ENCODE measurements around the gene RPS18.

The RPS18 gene

DNA sequence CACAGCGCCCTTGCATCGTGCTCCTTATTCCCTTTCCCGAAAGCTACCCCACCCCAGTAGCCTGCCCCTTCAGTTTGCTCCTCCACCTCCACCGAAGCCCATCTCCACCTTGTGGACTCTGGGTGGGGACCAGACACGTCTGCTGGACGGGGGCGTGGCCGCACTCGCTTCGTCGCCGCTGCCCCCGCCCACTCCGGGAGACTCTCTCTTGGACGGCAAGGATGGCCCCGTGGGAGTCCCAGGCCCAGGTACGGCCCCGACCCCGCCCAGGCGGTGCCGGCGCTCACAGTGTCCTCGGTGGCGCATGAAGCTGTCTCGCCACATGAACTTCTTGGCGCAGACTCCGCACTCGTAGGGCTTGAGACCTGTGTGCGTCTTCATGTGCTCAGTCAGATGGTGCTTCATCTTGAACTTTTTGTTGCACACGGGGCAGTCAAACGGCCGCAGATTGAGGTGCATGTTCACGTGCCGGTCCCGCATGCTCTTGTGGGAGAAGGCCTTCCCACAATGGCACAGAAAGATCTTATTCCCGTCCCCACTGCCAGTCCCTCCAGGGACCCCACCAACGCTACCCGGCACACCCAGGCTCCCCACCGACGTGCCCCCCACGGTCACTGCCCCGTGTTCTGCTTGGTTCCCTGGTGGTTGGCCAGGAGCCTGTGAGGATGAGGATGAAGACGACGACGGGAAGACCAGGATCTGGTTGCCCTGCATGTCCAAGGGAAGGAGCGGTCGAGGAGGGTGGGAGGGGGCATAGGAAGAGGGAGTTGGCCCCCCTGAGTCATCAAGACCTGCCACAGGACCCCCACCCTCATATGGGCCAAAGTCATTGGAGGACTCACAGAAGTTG lies 43.3 kb downstream of the RPS18 start:
- DNase-seq (ENCODE audit: low read depth): no peak

DNA sequence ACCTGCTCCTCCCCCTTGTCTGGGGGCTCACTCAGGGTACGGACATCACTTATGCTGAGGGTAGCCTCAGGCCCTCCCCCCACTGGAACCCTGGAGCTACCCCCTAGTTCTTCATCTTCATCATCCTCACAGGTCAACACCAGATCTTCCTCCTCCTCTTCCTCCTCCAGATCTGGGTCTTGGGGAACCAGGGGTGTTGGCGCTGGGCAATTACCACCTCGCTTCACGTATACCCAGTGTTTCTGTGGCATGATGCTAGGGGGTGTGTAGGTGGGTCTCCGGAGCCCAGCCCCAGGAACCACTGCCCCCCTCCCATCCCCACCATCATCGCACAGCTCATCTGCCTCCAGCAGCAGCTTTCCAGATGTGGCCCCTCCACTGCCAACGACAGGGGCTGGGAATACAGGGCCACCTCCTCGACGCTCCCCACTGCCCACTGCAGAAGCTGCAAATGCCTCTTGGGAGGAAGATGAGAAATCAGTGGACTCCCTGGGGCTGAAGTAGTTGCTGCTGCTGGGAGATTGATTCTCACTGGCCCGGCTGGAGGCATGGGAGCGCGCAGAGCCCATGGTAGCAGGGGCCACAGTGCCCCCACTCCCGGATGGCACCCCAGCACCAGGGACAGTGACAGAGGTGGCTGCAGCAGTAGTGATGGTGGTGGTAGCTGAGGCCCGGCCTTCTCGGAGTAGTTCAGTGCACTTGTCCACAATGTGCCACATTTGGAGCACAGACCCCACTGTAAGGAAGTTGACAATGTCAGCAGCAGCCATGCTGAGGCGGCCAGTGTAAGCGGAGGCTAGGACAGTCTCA lies 44.1 kb downstream of the RPS18 start:
- no peak for DNase-seq (ENCODE audit: low read depth)

DNA sequence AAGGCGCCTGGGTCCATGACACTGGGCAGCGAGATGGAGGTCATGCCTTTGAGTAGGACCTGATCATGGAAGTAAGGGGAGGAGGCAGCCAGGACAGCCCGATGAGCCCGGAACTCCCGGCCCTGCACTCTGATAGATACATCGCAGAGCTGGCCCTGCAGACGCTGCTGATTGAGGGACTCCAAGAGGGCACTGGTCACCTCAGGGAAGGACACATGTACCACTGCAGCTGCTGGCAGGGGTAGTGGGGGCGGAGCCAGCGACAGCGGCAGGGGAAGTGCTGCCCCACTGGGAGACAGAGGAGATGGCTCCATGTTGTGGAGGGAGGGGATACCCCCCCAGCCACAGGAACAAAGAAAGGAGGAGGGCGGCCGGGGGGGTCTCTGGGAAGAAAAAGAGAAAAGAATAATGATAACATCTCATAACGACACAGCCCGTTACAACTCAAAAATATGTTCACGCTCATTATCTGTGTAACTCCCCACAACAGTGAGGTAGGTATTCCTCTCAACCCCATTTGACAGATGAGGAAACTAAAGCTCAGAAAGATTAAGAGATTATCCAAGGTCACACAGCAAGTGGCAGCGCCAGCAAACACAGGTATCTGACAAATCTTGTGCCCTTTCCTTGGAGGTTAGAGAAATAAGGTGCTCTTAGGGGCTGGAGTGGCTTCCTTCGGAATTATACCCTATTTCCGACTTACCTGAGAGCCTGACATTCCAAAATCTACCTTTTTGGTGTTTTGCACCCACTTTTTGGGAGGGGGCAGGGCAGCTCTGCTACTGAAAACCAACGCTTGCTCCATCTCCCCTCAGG lies 44.9 kb downstream of the RPS18 start:
- DNase-seq (ENCODE audit: low read depth): no peak

DNA sequence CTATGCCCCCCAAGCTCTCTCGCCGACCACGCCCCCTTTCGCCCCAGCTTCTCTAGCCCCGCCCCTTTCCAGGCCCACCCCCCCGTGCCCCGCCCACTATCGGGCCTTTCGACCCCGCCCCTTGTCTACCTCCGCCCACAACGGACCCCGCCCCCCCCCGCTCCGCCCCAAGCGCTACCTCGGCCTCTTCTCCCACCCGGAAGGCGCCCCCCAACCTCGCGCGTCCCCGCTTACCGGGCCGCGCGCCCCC lies 45.5 kb downstream of the RPS18 start:
- no peak for DNase-seq (ENCODE audit: low read depth)

DNA sequence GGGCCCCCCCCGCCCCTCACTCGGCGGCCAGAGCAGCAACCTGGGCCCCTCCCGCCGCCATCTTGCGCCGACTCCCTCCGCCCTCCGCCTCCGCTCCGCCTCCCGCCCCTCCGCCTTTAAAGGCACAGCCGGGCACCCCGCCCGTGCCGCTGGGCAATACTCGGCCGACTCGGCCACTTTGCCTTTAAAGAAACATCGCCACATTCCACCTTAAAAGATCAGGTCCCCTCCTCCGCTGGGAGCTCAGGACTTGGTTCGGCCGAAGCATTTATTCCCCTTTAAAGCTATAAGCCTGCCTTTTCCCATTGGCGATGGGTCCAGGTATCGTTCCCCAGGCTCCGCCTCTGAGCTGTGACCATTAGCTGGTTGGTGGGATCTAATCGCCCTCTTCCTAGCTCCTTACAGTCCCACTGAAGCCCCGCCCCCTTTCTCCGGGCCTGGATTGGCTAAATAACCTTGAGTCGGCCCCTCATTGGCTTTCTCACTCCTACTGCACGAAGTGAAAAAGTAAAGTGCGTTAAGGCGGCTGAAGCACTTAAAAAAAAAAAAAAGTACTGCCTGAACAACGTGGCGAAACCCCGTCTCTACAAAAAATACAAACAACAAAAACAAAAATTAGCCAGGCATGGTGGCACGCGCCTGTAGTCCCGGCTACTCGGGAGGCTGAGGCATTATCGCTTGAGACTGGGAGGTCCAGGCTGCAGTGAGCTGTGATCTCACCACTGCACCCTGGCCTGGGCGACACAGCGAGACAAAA lies 46.0 kb downstream of the RPS18 start, which contains the start of gene ZBTB22:
ZBTB22 (minus strand) TSS at position 76 of the 757 bp plus-strand sequence. CDS start 828 bp downstream, outside the sequence.
- DNase-seq (ENCODE audit: low read depth): peak; percentile 93

DNA sequence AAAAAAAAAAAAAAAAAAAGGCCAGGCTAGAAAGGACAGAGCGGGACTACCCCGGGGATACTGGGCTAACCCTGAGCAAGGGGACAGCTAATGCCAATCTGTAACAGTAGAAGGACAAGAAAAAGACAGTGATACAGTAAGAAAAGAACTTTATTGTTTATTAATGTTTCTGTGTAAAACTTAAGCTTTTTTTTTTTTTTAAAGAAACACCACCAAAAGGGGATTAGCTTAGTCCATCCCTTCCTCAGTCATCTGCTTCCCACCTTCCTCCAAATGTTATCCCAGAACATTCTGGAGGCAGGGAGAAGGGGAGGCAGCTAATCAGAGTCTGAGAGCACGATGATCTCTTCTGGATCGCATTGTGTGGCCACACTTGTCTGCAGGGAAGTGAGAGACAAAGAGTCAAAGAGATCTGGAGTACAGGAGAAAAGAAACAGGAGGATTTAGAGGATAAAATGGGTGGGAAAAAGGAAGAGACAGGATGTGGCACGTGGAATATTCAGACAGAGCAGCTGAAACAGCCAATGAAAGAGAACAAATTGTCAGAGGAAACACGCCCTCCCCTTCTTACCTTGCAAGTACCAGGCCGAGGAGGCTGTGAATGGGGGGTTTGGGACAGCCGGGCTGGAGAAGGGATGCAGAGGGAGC lies 46.7 kb downstream of the RPS18 start:
- no peak for DNase-seq (ENCODE audit: low read depth)

DNA sequence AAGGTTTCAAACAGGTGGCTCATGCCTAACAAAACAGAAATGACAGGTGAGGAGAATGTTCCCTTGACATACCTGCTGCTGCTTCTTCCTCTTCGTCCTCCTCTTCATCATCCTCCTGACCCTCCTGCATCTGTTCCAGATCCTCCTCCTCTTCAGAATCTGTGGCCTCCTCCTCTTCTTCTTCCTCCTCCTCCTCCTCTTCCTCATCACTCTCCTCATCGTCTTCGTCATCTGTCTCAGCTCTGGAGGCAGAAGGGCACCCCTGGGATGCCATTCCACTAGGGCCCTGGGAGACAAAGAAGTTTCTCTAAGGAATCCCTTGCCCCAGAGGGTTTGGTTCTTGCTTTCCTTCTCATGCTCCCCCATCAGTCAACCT lies 48.1 kb downstream of the RPS18 start:
- DNase-seq (ENCODE audit: low read depth): no peak

DNA sequence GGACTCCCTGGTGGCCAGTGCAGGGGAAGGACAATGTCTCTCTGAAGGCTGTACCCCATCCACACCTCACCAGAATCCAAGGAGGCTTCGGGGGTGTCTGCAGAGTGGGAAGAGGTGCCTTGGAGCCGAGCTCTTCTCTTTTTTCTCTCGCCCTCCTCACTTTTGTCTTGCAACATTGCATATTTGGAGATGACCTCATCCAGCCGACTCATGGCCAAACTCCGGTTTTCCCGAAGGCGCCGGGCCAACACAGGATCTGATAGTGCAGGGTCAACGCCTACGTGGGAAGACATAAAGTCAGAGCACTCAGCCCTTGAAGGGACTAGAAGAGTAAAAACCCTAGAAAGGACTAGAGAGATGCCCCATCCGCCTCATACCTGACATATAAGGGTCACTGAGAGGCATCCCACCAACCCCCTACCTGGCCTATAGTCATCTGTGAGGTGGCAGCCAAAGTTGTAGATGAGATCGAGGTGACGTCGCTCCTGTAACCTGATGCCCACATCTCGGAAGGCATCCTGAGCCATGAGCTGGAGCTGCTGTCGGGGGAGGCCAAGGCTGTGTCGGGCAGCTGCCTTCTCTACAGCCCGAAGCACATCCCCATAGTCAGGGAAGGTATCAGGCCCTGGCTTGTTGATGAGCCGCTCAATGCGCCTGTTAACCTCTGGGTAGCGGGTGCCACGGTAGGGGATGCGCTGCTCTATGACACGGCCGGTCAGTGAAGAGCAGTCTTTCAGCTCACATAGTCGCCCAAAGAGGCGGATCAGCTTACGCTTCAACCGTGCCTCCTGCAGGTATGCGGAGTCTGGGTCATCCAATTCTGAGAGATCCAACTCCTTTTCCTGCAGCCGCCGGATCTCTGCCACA lies 48.7 kb downstream of the RPS18 start:
- no peak for DNase-seq (ENCODE audit: low read depth)

DNA sequence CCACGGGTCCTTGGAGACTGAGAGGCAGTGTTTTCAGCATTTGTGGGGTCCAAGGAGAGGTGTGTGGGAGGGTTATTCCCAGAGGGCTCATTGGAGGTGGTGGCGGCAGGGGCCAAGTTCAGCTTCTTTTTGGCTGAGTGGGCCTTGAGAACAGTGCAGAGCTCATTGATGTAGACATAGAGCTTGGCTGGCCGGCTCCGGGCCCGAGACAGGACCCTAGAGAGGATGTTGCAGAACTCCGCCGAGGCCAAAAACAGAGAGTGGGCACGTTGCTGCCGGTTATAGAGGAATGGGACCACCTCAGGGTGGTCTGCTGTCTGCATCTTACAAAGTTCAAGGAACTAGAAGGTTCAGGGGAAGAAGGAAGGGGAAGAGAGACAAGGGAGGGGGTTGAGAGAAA lies 49.4 kb downstream of the RPS18 start:
- DNase-seq (ENCODE audit: low read depth): no peak

DNA sequence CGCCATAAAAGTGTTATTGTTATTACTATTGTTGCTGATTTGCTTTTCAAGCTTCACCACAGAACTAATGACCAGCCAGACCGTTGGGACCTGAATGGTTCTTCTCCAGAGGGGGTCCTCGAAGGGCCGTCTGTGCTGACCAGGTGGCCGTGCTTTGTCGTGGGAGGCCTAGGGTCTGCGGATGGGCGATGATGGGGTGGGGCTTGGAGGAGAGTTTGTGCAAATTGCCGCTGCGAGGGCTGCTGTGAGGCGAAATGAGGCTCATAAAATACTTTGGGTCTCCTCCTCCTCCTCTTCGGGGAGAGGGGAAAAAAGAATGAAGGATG lies 51.7 kb downstream of the RPS18 start:
- no peak for DNase-seq (ENCODE audit: low read depth)

DNA sequence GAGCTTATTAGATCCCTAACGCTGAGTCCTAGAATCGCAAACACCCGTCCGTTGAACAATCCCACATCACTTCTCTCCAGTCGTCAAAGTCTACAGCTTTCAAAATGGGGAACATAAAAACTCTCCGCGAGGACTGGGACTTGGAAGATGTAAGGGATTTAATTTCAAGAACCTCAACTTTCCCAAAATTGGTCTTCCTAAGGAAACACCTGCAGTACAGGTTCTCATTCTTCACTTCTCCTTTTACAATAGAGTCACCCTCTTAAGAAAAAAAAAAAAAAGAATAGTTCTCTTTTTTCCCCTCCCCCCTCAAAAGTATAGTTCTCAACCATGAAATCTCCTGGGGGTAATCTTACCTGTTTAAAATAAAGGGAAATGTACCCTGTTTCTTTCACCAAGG lies 52.2 kb downstream of the RPS18 start:
- no peak for DNase-seq (ENCODE audit: low read depth)

Measured in T-helper 22 cell (primary cell).